K562 (cell line): ENCODE data around the gene REC8. TPM values are rescaled to one million over a fixed set of nuclear protein-coding genes. Genes with fewer than 3 reads are reported as not detected.
A peak's percentile ranks its signal among the peaks of the same experiment; 100 is the strongest.

Source experiments
- HMGXB4 ChIP-seq: sonication (generic); formaldehyde crosslinking; IDR thresholded peaks from 2 replicates; pipeline ENCODE4 v1.8.1; 2023; ENCODE audit warnings: mild to moderate bottlenecking, missing genetic modification reagents
- LCOR ChIP-seq: sonication (generic); formaldehyde crosslinking; IDR thresholded peaks from 2 replicates; pipeline ENCODE4 v1.8.0; 2022; ENCODE audit warnings: mild to moderate bottlenecking, missing genetic modification reagents
- MAFG ChIP-seq: fragments of 450-650 bp; conservative IDR thresholded peaks from 2 replicates; pipeline ENCODE4 v1.6.1; 2016; ENCODE audit warnings: missing genetic modification characterization, missing compliant biosample characterization
- SIX5 ChIP-seq, 2 experiments: IDR thresholded peaks; 2 replicates each; pipeline ENCODE4 v1.6.1; 2011; ENCODE audit warnings: low read length in 2 of 2, borderline replicate concordance in 1 of 2, low read depth in 1 of 2, mild to moderate bottlenecking in 1 of 2, moderate library complexity in 1 of 2; ENCODE audit not compliant: insufficient read depth in 1 of 2
- ZKSCAN8 ChIP-seq: fragments of 200-800 bp; sonication (Bioruptor generic); IDR thresholded peaks from 2 replicates; pipeline ENCODE4 v1.6.1; 2016; ENCODE audit warnings: missing genetic modification characterization, missing compliant biosample characterization
- ZNF224 ChIP-seq: sonication (generic); formaldehyde crosslinking; IDR thresholded peaks from 2 replicates; pipeline ENCODE4 v1.8.0; 2022; ENCODE audit warnings: mild to moderate bottlenecking, missing genetic modification reagents
- ZNF398 ChIP-seq: fragments of 250-450 bp; sonication (Bioruptor Pico); IDR thresholded peaks from 2 replicates; pipeline ENCODE4 v1.8.0; 2021; ENCODE audit warnings: moderate library complexity, mild to moderate bottlenecking, inconsistent platforms
- ZNF584 ChIP-seq: fragments of 200-800 bp; sonication (Bioruptor generic); IDR thresholded peaks from 2 replicates; pipeline ENCODE4 v1.6.1; 2016; ENCODE audit warnings: low read depth, mild to moderate bottlenecking, missing genetic modification characterization, missing compliant biosample characterization
- polyA plus RNA-seq, 8 experiments: library from polyadenylated mRNA; depleted of rRNA in 4 of 8; stranded (reverse) in 5 of 8; unstranded in 3 of 8; fragments of >200 nt; fragmentation: Nextera tagmentation in 2 of 8; fragmentation: Illumina TruSeq in 1 of 8; extraction: Ambion mirVana in 2 of 8; extraction: Trizol in 1 of 8; gene quantifications; 2 replicates each; pipeline versions ENCODE4 v1.2.1 to v1.2.3, GENCODE V29; 2011 to 2014; ENCODE audit warnings: inconsistent platforms in 1 of 8, missing spikeins in 1 of 8
- total RNA-seq, 7 experiments: library from RNA; depleted of rRNA in 6 of 7; stranded (reverse); fragments of >200 nt in 6 of 7; fragmentation: Illumina TruSeq in 2 of 7; extraction: Trizol in 2 of 7; gene quantifications; 2 replicates each; pipeline versions ENCODE4 v1.2.1 to v1.2.3, GENCODE V29; 2011 to 2021; ENCODE audit warnings: low replicate concordance in 1 of 7
- TF ChIP-seq, protein P1 (sequence below): fragments of 250-450 bp; sonication (Bioruptor Pico); IDR thresholded peaks from 2 replicates; pipeline ENCODE4 v1.9.0; 2021; ENCODE audit warnings: mild to moderate bottlenecking, inconsistent platforms
- TF ChIP-seq, protein P2 (sequence below): conservative IDR thresholded peaks from 2 replicates; pipeline ENCODE4 v1.6.1; 2011; ENCODE audit warnings: low read depth, mild to moderate bottlenecking, low read length; ENCODE audit not compliant: control insufficient read depth
- TF ChIP-seq, protein P3 (sequence below): fragments of 200-800 bp; sonication (Bioruptor generic); IDR thresholded peaks from 2 replicates; pipeline ENCODE4 v1.6.1; 2016; ENCODE audit warnings: missing genetic modification characterization, missing compliant biosample characterization

REC8 gene
- total and polyA plus RNA-seq, 9 of the 15 experiments (the other 6 are each of a cell fraction or from before 2014, with no cell fraction given) = 0.11 to 2.5 (median 0.85) TPM

DNA sequence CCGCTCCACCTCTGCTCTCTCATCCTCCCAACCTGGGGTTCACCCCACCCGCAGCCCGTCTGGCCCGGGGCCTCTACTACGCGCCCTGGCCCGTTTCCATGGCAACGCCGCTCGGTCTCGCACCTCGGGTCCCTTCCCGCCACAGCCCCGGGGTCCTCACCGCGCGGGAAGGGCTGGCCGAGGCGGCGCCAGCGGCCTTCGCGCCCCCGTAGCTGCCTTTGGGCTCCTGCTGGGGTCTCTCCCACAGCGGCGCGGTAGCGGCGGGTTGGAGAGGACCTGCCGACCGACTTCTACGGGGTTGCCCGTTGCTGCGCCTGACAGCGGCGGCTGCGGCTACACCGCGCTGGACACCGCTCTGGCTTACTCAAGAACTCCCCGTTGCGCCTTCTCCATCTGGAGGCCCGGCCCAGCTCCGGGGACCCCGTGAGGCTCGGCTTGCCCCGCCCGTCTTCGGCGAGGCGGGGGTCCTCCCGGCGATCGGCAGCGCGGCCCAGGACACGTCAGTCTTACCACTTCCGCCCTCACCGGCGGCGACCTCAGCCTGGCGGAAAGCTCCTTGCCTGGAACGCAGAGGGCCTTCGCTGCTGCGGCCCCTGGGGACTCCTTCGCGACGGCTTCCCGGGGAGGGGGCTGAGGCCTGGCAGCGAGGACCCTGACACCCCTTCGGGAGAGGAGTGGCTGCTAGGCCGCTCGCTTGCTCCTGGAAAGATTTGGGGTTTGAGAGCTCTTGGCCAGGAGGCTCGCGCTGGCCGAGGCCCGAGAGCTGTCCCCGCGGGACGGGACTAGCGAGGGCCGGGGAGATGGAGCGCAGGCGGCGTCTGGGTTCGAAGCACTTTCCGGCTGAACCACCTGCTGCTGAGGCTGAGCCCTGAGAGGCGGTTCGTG, 23.5 kb downstream of the REC8 start, which contains the start of gene TM9SF1 (continued):
- no peak for TF ChIP-seq HMGXB4 (CRISPR knock-in tag)
- no peak for TF ChIP-seq ZNF224 (CRISPR knock-in tag)
- TF ChIP-seq ZNF398 (CRISPR knock-in tag) = no peak
- TF ChIP-seq LCOR (CRISPR knock-in tag) = no peak; the same call in 1 of the 2 replicates
- TF ChIP-seq ZNF584 (CRISPR knock-in tag) = no peak
- TF ChIP-seq SIX5 (IDR thresholded peaks at IDR 0.05; ENCODE audit: borderline replicate concordance in 1 of 2, insufficient read depth in 1 of 2, low read depth in 1 of 2, low read length in 2 of 2) = peak; percentile 34 to 41; a peak in 3 of 4 replicates
- TF ChIP-seq ZKSCAN8 (CRISPR knock-in tag) = no peak
- TF ChIP-seq, protein P1, sequence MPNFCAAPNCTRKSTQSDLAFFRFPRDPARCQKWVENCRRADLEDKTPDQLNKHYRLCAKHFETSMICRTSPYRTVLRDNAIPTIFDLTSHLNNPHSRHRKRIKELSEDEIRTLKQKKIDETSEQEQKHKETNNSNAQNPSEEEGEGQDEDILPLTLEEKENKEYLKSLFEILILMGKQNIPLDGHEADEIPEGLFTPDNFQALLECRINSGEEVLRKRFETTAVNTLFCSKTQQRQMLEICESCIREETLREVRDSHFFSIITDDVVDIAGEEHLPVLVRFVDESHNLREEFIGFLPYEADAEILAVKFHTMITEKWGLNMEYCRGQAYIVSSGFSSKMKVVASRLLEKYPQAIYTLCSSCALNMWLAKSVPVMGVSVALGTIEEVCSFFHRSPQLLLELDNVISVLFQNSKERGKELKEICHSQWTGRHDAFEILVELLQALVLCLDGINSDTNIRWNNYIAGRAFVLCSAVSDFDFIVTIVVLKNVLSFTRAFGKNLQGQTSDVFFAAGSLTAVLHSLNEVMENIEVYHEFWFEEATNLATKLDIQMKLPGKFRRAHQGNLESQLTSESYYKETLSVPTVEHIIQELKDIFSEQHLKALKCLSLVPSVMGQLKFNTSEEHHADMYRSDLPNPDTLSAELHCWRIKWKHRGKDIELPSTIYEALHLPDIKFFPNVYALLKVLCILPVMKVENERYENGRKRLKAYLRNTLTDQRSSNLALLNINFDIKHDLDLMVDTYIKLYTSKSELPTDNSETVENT (CRISPR knock-in tag) = no peak; the same call in 1 of the 2 replicates
- TF ChIP-seq MAFG = no peak
- TF ChIP-seq, protein P2, sequence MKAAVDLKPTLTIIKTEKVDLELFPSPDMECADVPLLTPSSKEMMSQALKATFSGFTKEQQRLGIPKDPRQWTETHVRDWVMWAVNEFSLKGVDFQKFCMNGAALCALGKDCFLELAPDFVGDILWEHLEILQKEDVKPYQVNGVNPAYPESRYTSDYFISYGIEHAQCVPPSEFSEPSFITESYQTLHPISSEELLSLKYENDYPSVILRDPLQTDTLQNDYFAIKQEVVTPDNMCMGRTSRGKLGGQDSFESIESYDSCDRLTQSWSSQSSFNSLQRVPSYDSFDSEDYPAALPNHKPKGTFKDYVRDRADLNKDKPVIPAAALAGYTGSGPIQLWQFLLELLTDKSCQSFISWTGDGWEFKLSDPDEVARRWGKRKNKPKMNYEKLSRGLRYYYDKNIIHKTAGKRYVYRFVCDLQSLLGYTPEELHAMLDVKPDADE = peak; percentile 28; the same call in 1 of the 2 replicates
- TF ChIP-seq, protein P3, sequence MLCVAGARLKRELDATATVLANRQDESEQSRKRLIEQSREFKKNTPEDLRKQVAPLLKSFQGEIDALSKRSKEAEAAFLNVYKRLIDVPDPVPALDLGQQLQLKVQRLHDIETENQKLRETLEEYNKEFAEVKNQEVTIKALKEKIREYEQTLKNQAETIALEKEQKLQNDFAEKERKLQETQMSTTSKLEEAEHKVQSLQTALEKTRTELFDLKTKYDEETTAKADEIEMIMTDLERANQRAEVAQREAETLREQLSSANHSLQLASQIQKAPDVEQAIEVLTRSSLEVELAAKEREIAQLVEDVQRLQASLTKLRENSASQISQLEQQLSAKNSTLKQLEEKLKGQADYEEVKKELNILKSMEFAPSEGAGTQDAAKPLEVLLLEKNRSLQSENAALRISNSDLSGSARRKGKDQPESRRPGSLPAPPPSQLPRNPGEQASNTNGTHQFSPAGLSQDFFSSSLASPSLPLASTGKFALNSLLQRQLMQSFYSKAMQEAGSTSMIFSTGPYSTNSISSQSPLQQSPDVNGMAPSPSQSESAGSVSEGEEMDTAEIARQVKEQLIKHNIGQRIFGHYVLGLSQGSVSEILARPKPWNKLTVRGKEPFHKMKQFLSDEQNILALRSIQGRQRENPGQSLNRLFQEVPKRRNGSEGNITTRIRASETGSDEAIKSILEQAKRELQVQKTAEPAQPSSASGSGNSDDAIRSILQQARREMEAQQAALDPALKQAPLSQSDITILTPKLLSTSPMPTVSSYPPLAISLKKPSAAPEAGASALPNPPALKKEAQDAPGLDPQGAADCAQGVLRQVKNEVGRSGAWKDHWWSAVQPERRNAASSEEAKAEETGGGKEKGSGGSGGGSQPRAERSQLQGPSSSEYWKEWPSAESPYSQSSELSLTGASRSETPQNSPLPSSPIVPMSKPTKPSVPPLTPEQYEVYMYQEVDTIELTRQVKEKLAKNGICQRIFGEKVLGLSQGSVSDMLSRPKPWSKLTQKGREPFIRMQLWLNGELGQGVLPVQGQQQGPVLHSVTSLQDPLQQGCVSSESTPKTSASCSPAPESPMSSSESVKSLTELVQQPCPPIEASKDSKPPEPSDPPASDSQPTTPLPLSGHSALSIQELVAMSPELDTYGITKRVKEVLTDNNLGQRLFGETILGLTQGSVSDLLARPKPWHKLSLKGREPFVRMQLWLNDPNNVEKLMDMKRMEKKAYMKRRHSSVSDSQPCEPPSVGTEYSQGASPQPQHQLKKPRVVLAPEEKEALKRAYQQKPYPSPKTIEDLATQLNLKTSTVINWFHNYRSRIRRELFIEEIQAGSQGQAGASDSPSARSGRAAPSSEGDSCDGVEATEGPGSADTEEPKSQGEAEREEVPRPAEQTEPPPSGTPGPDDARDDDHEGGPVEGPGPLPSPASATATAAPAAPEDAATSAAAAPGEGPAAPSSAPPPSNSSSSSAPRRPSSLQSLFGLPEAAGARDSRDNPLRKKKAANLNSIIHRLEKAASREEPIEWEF (CRISPR knock-in tag) = no peak
